GM21515 (cell line): ENCODE results near the gene HOMER3.

Experiments used
- ATAC-seq: cut with Tn5 transposase; IDR thresholded peaks from one replicate; pipeline ENCODE4 v1.9.1; 2021; ENCODE audit not compliant: unreplicated experiment

HOMER3 gene

GRCh38 chr19:18940769-18941627, at the start of gene HOMER3:
TSS of gene HOMER3 (minus strand) at chr19:18941217. CDS start at chr19:18938982, 2,235 bp downstream.
- ATAC-seq = no peak

GRCh38 chr19:18990128-18990708, 49.2 kb upstream of the HOMER3 start:
- ATAC-seq = no peak

DNA sequence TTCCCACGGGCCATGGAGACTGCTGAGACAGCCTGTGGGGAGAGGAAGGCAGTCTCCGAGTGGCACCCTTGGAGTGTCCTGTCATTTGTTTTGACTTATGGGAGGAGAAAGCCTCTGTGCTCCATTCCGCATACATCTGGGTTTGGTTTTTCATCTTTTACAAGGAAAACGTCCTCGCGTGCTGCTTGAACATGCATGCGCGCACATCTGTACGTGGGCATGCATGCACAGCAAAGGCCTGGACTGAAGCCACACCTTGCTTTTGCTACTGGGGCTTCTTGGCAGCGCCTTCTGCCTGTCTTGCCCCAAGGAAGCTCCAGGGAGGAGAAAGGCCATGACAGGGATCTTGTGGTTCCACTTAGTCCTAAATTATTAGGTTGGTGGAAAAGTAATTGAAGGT, 48.3 kb upstream of the HOMER3 start:
- ATAC-seq = no peak

DNA sequence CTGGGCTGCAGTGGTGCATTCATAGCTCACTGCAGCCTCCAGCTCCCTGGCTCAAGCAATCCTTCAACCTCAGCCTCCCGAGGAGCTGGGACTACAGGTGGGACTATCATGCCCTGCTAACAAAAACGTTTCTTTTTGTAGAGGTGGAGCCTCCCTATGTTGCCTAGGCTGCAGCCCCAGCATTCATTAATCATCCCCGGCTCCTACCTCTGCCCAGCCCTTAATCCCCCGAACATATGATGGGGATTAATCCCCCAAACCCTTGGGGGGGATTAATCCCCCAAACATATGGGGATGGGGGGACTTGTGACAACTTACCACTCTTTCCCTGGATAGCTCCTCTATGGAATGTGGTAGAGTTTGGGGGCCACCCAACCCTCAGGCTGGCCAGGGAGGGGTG, 46.4 kb upstream of the HOMER3 start:
- ATAC-seq = no peak

DNA sequence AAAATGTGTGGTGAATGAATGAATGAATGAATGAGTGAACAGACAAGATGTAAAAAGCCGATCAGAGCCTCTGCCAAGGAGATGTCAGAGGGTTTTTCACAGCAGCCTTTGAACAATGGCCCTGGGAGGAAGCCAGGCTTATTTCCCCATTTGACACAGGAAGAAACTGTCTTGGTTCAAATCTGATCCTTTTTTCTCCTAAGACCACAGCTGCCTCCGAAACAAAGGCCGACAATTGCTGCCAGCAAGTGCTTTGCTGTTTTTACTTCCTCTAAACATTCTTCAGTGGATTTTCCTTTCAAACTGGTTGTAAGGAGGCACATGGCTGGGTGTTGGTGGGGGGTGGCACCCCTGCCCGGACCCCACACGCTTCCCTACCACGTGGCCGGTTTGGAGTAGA, 44.2 kb upstream of the HOMER3 start:
- ATAC-seq = no peak

- no peak for ATAC-seq
Measured at GRCh38 chr19:18984251-18984650, 43.2 kb upstream of the HOMER3 start.

DNA sequence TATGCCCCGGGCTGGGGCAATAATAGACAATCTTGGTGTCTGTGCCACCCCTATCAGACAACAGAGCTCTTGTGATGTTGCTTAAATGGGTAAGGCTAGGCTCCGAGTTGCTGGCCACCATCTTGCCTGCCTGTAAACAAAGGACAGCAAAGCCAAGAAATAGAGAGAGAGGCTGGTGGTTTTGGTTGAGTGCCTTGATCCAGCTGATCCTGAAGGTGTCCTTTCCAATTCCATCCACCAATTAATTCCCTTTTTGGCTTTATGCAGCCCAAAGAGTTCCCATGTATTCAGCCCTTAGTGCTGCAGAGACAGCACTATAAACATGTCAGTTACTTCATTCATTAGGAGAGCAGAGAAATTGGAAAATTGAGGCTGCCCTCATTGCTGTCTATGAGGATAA, 41.7 kb upstream of the HOMER3 start:
- ATAC-seq = no peak

DNA sequence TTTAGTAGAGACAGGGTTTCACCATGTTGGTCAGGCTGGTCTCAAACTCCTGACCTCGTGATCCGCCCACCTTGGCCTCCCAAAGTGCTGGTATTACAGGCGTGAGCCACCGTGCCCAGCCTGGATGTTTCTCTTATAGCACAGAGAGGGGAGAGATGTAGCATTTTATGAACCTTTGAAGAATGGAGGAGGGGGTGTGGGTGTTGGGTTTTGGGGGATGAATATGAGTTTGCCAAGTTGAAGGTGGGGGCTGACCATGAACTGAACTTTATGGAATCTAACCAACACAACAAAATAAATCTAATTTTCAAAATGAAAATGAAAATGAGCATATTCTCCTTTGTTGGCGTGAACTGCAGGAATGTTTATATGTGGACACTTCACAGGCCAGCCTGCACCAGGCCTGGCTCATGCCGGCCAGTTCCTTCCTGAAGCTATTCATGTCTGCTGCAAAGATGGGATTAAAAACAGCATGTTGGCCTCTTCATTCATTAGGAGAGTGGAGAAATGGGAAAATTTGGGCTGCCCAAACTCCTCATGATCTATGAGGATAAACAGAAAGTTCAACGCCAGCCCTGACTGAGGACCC, 39.5 kb upstream of the HOMER3 start:
- no peak for ATAC-seq

GRCh38 chr19:18978616-18979015, 37.6 kb upstream of the HOMER3 start:
- no peak for ATAC-seq

GRCh38 chr19:18975869-18976268, 34.9 kb upstream of the HOMER3 start:
- ATAC-seq = no peak

DNA sequence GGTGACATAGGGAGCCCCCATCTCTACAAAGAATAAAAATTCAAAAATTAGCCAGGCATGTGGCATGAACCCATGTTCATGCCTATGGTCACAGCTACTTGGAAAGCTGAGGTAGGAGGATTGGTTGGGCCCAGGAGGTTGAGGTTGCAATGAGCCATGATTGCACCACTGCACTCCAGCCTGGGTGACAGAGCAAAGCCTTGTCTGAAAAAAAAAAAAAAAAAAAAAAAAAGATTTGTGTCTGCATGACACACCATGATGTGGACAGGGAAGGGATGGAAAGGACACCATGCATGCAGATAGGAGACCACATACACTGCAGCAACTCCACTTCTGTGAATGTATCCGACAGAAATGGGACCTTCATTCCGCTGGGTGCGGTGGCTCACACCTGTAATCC, 34.0 kb upstream of the HOMER3 start:
- no peak for ATAC-seq

- ATAC-seq = no peak
Measured at GRCh38 chr19:18972851-18973250, 31.8 kb upstream of the HOMER3 start.

- no peak for ATAC-seq
Measured at GRCh38 chr19:18972301-18972811, 31.3 kb upstream of the HOMER3 start.

DNA sequence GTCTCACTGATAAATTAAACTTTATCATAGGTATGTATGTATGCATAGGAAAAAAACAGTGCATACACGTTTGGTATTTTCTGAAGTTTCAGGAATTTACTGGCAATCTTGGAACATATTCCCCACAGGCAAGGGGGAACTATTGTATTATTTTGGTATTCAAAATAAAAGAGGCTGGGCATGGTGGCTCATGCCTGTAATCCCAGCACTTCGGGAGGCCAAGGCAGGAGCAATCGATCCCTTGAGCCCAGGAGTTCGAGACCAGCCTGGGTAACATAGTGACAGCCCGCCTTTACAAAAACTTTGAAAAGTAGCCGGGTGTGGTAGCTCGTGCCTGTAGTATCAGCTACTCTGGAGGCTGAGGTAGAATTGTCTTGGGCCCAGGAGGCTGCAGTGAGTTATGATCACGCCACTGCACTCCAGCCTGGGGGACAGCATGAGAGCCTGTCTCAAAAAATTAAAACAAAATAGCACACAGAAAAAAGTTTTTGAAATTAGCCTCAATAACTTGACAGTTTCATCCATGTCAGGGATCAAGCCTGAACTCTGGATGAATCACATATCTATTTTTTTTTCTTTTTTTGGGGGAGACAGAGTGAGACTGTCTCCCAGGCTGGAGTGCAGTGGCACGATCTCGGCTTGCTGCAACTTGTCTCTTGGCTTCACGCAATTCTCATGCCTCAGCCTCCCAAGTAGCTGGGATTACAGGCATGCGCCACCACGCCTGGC, 29.1 kb upstream of the HOMER3 start:
- no peak for ATAC-seq

GRCh38 chr19:18967358-18968146, 26.5 kb upstream of the HOMER3 start:
- ATAC-seq = no peak

DNA sequence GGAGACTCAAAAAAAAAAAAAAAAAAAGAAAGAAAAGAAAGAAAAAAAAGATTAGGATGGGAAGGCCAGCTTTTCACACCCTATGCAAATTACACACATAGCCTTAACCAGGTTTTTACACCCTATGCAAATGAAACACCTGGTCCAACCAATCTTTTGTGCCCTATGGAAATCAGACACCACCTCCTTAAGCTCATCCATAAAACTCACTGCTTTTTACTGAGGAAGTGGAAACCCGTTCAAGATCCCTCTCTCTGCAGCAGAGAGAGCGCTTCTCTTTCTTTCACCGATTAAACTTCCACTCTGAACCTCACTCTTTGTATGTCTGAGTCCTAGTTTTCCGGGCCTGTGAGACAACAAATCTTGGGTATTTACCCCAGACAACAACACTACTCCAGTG, 25.3 kb upstream of the HOMER3 start:
- no peak for ATAC-seq

DNA sequence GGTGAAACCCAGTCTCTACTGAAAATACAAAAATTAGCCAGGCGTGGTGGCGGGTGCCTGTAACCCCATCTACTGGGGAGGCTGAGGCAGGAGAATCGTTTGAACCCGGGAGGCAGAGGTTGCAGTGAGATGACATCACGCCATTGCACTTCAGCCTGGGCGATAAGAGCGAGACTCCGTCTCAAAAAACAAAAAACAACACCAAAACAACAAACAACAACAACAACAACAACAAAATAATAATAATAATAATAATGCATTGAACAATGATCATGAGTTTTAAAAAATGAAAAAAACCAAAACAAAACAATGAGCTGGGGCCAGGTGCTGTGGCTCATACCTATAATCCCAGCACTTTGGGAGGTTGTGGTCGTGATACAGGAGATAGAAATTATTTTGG, 23.1 kb upstream of the HOMER3 start:
- no peak for ATAC-seq

DNA sequence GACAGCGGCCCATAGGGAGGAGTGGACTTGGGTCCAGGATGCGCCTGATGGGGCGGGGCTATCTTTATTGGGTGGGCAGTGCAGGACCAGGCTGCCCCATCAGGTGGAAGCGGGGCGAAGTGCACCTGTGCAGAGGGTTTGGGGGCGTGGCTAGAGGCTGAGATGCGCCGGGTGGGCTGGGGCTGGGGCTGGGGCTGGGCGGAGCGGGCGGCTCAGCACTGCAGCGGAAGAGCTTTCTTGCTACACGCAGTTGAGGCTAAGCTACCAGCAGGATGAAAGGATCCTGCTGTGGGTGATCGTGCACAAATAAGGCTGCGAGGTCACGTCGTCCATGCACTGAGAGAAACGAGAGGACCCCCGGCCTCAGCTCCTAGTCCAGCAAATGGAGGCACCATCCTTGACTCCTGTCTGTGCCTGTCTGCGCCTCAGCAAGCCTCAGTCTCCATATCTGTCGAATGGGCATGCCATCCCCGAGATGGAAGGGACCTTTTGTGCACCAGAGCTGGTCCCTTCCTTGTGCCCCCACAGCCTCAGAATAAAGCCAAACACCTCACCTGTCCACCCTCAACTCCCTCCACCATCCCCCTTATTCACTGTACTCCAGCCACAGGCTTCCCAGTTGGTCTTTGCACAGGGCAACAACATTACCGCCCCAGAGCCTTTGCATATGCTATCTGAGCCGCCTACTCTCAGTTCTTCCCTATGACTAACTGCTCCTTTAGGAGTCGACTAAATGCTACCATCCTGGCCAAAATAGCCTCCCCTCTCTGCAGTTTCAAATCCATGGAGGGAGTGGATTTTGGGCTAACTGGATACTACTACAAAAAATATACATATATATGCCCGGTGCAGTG, 21.0 kb upstream of the HOMER3 start:
- ATAC-seq = no peak

- ATAC-seq = no peak
Measured at GRCh38 chr19:18960370-18960769, 19.4 kb upstream of the HOMER3 start.

- no peak for ATAC-seq
Measured at GRCh38 chr19:18955042-18955441, 14.0 kb upstream of the HOMER3 start.
